Fibroblast of pulmonary artery (primary cell): ENCODE data around the gene ISM1.
A peak's percentile ranks its signal among the peaks of the same experiment; 100 is the strongest.

Experiments
- DNase-seq: peaks from one replicate; pipeline ENCODE4 v3.0.0-alpha.2; 2010; ENCODE audit warnings: low read depth
- H3K4me3 ChIP-seq: replicated peaks from 2 replicates; pipeline ENCODE4 v1.5.1; 2011; ENCODE audit warnings: low read depth, mild to moderate bottlenecking, control low read depth, low read length, moderate library complexity
- TF ChIP-seq, protein P1 (sequence below): IDR thresholded peaks from 2 replicates; pipeline ENCODE4 v1.5.1; 2011; ENCODE audit warnings: mild to moderate bottlenecking, control low read depth, low read length, inconsistent platforms; ENCODE audit errors: missing control alignments

ISM1 gene

GRCh38 chr20:13341737-13342393 lies 120.8 kb downstream of the ISM1 start:
- TF ChIP-seq, protein P1, sequence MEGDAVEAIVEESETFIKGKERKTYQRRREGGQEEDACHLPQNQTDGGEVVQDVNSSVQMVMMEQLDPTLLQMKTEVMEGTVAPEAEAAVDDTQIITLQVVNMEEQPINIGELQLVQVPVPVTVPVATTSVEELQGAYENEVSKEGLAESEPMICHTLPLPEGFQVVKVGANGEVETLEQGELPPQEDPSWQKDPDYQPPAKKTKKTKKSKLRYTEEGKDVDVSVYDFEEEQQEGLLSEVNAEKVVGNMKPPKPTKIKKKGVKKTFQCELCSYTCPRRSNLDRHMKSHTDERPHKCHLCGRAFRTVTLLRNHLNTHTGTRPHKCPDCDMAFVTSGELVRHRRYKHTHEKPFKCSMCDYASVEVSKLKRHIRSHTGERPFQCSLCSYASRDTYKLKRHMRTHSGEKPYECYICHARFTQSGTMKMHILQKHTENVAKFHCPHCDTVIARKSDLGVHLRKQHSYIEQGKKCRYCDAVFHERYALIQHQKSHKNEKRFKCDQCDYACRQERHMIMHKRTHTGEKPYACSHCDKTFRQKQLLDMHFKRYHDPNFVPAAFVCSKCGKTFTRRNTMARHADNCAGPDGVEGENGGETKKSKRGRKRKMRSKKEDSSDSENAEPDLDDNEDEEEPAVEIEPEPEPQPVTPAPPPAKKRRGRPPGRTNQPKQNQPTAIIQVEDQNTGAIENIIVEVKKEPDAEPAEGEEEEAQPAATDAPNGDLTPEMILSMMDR, result no peak
- no peak for DNase-seq

GRCh38 chr20:13342469-13343242 lies 121.6 kb downstream of the ISM1 start:
- DNase-seq, result no peak

More at GRCh38 chr20:13341737-13342393, 120.8 kb downstream of the ISM1 start:
- no peak overlapping the region for H3K4me3 ChIP-seq

GRCh38 chr20:13344671-13345070 lies 123.6 kb downstream of the ISM1 start:
- no peak overlapping the region for H3K4me3 ChIP-seq
- TF ChIP-seq, protein P1, result no peak
- DNase-seq, result no peak

More at GRCh38 chr20:13342469-13343242, 121.6 kb downstream of the ISM1 start:
- H3K4me3 ChIP-seq, result no peak overlapping the region
- TF ChIP-seq, protein P1, result no peak

- peak; percentile 10 for DNase-seq
- TF ChIP-seq, protein P1, result no peak
- H3K4me3 ChIP-seq, result no peak overlapping the region
These were observed 127.5 kb downstream of the ISM1 start for GRCh38 chr20:13348311-13349234.

DNA sequence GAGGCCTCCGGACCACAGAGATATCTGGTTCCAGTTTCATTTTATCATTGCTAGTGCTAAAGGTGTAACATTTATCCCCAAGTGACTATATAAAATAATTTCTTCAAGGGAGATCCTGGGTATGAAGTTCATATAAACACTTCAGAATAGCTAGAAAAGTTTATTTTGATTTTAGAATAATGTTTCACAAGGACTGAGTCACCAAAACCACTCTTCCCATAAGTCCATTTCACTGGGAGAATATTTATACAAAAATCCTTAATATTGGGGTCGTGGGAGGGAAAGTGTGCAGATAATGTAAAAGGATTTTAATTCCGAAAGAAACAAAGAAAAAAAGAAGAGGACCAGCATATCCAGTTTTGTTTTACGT lies 128.1 kb downstream of the ISM1 start:
- no peak for DNase-seq

More for the DNA sequence above, 128.1 kb downstream of the ISM1 start:
- H3K4me3 ChIP-seq, result no peak overlapping the region
- TF ChIP-seq, protein P1, result no peak
